Colon (tissue), 2 donors: ENCODE data around the gene ADAMTS3.

Experiments
- FAIRE-seq: peaks from 2 replicates; lab custom pipeline; 2012; peaks lifted over from hg19 to GRCh38; lab: Jason Lieb, UNC
- donor health status: control.
- donor health status: control.

ADAMTS3 gene

GRCh38 chr4:72405417-72405816, 163.6 kb downstream of the ADAMTS3 start:
- no peak for FAIRE-seq

DNA sequence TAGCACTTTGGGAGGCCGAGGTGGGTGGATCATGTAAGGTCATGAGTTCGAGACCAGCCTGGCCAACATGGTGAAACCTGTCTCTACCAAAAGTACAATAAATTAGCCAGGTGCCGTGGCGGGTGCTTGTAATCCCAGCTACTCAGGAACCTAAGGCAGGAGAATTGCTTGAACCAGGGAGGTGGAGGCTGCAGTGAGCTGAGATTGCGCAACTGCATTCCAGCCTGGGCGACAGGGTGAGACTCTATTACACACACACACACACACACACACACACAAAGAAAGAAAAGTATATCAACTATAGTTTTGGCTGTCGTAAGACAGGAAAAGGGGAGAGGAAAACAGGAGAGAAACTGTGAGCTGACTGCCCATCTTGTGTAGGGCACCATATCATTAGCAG, 171.7 kb downstream of the ADAMTS3 start:
- FAIRE-seq = no peak

DNA sequence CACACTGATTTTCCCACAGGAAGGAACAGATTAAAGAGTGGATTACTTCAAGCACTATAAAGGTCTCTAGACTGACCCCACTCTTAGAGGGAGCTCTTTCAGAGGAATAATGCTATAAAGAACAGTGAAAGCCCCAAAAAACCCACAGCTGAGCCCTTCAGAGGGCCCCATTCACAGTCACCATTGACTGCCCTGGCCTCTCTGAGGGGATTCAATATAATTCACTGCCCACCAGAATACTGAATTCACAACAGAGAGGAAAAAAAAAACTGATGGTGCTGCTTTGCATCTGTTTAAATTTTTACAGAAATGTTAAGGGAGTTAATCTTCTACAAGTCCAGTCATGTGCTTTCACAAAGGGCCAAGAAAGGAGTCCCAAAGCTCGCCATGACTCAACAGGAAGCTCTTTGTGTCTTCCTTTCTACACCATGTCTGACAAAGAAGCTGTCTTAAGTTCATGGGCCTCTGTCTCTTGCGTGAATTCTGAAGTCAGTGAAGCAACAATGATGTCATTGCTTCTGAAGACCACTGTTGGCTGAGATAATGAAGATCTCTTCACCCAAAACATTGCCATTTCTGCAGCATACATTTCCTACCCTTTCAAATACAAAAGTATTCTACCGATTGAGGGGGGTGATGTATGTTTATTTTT, 174.9 kb downstream of the ADAMTS3 start:
- FAIRE-seq = no peak

DNA sequence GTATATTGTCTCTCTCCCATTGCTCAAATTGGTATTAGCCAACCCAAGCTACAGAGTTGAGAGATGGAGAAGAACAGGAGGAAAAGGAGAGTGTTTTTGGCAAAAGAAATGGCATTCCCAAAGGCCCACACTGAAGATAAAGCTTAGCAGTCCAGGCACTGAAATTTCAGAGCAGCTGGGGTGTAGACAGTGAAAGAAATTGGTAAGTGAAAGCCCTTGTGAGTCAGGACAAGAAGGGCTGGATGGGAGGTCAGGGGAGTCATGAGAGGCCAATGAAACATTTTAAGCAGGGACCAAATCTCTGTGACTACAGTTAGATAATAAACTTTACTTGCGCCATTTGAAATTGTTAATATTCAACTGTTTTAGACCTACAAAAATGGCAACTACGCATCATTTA, 177.7 kb downstream of the ADAMTS3 start:
- FAIRE-seq = no peak

DNA sequence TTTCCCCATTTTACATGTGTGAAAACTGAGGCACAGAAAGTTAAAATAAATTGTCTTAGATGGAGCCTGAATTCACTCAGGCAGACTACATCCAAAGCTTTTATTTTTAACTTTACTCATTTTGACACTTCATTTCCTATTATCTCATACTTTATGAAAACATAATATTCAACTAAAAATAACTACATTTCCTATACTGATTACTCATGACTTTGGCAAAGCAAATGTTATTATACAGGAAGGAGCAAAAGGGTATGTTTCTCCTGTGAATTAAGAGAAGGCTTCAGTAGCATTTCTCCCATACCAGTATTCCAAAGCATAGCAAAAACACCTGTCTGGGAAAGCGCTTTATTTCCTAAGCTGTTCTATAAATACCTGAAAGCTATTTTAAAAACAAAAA, 178.6 kb downstream of the ADAMTS3 start:
- FAIRE-seq = no peak

GRCh38 chr4:72388521-72388920, 180.5 kb downstream of the ADAMTS3 start:
- no peak for FAIRE-seq

- no peak for FAIRE-seq
These were observed 181.1 kb downstream of the ADAMTS3 start for GRCh38 chr4:72387959-72388358.

GRCh38 chr4:72383439-72383838, 185.6 kb downstream of the ADAMTS3 start:
- no peak for FAIRE-seq

DNA sequence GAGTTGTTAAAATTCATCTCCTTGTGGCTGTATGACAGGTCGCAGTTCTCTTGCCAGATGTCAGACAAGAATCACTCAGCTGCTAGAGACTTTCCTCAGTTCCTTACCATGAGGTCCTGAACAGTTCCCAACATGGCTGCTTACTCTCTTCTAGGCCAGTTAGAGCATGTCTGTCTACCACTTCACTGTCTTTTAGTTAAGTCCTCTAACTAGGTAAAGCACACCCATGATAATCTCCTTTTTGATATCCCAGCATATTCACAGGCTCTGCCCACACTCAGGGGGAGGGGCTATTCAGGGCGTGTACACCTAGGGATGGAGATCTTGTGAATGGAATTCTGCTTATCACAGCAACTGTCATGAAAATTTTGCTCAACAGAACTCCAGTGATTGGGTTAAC, 190.1 kb downstream of the ADAMTS3 start:
- FAIRE-seq = no peak

DNA sequence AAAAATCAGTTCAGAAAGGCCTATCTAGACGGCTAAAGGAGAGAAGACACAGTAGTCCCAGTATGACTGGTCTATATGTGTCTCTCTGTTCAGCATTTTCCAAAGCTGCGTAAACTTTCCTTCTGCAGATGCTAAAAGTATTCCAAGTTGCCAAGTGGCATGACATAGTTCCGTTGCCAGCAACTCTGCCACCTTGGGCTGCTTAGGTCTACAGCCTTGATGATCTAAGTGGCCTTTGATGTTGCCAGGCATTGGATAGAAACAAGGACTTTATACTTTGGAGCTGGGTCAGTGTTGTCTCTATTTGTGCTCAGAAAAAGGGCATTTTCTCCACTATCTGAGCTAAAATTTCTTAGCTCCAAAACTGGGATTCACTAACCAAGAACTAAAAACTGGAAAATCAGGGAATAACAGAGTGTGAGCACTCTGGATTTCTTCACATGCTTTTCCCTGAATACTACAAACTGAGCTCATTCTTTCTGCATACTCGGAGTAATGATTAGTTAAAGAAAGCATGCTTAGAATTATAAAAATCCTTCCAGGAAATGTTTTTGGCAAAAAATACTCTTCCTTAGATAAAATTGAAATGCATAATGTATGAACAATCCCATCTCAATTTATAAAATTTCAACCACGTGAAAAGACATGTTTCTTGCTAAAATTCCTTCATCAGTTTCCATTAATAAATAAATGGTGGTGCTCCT, 191.4 kb downstream of the ADAMTS3 start:
- no peak for FAIRE-seq

DNA sequence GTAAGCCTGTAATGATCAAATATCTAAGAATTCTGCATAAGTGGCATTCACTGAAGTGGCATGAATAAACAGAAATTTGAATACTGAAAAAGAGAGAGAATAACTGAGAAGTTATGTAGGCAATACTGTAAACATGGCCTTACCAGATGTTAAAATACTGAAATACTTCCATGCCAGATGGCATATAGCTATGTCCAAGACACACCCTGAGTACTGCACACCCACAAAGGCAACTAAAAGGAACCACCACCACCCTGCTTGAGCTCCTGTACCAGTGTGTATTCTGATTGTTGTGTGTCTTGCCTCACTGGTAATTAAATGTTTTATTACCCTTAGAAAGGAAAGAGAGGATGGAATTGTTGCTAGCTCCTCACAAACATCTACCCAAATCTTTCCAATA, 192.1 kb downstream of the ADAMTS3 start:
- no peak for FAIRE-seq

GRCh38 chr4:72375073-72375736, 193.8 kb downstream of the ADAMTS3 start:
- FAIRE-seq = no peak

GRCh38 chr4:72374159-72374558, 194.9 kb downstream of the ADAMTS3 start:
- FAIRE-seq = no peak

- no peak for FAIRE-seq
These were observed 202.4 kb downstream of the ADAMTS3 start for GRCh38 chr4:72366601-72367000.

GRCh38 chr4:72365981-72366380, 203.0 kb downstream of the ADAMTS3 start:
- FAIRE-seq = no peak

DNA sequence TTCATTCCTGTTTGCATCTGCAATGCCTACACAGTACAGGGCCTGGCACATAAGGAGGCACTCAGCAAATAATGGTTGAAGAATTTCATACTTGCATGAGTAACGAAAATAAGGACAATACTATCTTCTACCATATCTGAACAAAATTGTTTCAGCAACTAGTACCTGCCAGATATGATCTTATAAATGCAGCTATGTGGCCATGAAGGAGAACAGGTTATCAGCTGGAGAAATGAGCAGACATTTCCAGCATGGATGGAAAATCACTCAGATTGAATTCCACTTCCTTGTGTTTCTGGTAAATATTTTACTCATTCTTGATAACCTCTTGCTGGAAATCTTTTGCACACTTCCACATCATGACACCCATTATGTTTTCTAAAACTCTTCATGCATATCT, 204.0 kb downstream of the ADAMTS3 start:
- FAIRE-seq = no peak

- no peak for FAIRE-seq
These were observed 208.9 kb downstream of the ADAMTS3 start for GRCh38 chr4:72360075-72360474.

- FAIRE-seq = no peak
These were observed 210.5 kb downstream of the ADAMTS3 start for GRCh38 chr4:72358483-72358882.

DNA sequence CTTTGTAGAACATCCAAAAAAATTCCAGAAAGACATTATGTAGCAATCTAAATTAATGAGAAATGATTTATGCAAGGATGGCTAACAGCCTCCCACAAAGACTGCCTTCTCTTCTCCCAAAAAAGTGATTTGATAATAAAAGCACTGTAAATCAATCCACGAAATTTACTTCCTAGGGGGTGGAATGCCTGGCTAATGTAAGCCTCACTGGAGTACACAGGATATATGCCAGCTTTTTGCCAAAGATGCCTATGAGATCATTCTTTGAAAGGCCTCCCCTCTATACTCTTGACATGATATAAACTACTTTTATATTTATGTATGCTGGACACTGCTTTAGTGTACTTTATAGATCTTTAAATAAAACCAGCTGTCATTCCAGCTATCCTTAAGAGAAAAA, 211.1 kb downstream of the ADAMTS3 start:
- FAIRE-seq = no peak

DNA sequence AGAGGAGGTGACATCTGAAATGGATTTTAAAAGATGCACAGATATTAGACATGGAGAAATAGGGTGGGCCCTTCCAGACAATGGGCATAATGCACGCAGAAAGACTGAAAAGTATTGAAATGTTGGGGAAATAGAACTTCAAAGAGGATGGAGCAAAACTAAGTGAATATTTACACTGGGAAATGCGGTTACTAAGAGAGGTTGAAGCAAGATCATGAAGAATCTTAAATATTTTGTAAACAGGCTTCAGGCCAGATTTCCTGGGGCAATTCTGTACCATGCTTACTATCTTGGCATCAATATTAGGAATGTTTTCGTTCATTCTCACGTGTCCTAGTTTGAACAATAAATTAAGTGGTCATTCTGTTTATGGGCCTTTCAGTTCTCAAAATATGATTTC, 216.3 kb downstream of the ADAMTS3 start:
- no peak for FAIRE-seq

- no peak for FAIRE-seq
These were observed 217.5 kb downstream of the ADAMTS3 start for GRCh38 chr4:72351521-72351920.

GRCh38 chr4:72348701-72349100, 220.3 kb downstream of the ADAMTS3 start:
- FAIRE-seq = no peak

DNA sequence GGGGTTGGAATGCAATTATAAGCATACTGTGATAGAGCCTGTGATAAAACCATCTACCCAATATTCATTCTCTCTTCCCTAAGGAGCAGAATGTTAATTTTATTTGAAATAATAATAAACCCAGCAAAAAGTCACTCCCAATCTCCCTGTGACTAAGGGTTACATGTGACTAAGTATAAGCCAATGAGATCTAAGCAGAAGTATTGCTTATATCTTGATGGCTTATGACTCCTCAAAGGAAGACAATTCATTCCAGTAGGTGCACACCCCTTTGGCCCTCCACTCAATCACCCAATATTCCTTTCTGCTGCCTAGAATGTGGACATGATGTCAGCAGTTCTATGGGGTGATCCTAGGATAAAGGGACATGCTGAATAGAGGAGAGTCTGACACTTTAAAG, 224.6 kb downstream of the ADAMTS3 start:
- no peak for FAIRE-seq

- no peak for FAIRE-seq
These were observed 227.6 kb downstream of the ADAMTS3 start for GRCh38 chr4:72341432-72341820.
